Hepatocyte (in vitro differentiated cells): ENCODE data around the gene LAMP1. TPM values are rescaled to one million over a fixed set of nuclear protein-coding genes. Genes with fewer than 3 reads are reported as not detected.

Experiments used
- DNase-seq: peaks from one replicate; pipeline ENCODE4 v3.0.0-alpha.2; 2016; ENCODE audit warnings: low spot score
- H2AFZ ChIP-seq: fragments of 200-600 bp; sonication (generic); 2 replicates; pipeline ENCODE4 v1.6.0; 2016; ENCODE audit warnings: antibody characterized with exemption, mild to moderate bottlenecking
- H3K27ac ChIP-seq: fragments of 200-600 bp; sonication (generic); 2 replicates; pipeline ENCODE4 v1.5.1; 2016; ENCODE audit warnings: mild to moderate bottlenecking
- H3K27me3 ChIP-seq: fragments of 200-600 bp; sonication (generic); 2 replicates; pipeline ENCODE4 v1.6.1; 2016
- H3K36me3 ChIP-seq: fragments of 200-600 bp; sonication (generic); replicated peaks from 2 replicates; pipeline ENCODE4 v1.5.1; 2016; ENCODE audit warnings: low read depth; ENCODE audit not compliant: insufficient read depth
- H3K4me1 ChIP-seq: fragments of 200-600 bp; sonication (generic); 2 replicates; pipeline ENCODE4 v1.5.1; 2016; ENCODE audit warnings: mild to moderate bottlenecking, moderate library complexity; ENCODE audit not compliant: insufficient read depth
- H3K4me2 ChIP-seq: fragments of 200-600 bp; sonication (generic); 2 replicates; pipeline ENCODE4 v1.6.0; 2016
- H3K4me3 ChIP-seq: fragments of 200-600 bp; sonication (generic); 2 replicates; pipeline ENCODE4 v1.5.1; 2016; ENCODE audit warnings: mild to moderate bottlenecking
- H3K79me2 ChIP-seq: fragments of 200-600 bp; sonication (generic); 2 replicates; pipeline ENCODE4 v1.6.0; 2017; ENCODE audit warnings: mild to moderate bottlenecking
- H3K9me2 ChIP-seq: fragments of 200-600 bp; sonication (generic); replicated peaks from 2 replicates; pipeline ENCODE4 v1.6.0; 2017; ENCODE audit warnings: mild to moderate bottlenecking; ENCODE audit not compliant: insufficient read depth
- H3K9me3 ChIP-seq: fragments of 200-600 bp; sonication (generic); 2 replicates; pipeline ENCODE4 v1.5.1; 2016; ENCODE audit warnings: low read depth, mild to moderate bottlenecking
- H4K20me1 ChIP-seq: fragments of 200-600 bp; sonication (generic); 2 replicates; pipeline ENCODE4 v1.6.0; 2016; ENCODE audit warnings: mild to moderate bottlenecking; ENCODE audit not compliant: insufficient read depth, poor library complexity, severe bottlenecking
- CTCF ChIP-seq: fragments of 200-600 bp; sonication (generic); IDR thresholded peaks from 2 replicates; pipeline ENCODE4 v1.5.1; 2016; ENCODE audit warnings: antibody characterized with exemption, mild to moderate bottlenecking; ENCODE audit not compliant: poor library complexity
- EZH2 ChIP-seq: fragments of 200-600 bp; sonication (generic); IDR thresholded peaks from 2 replicates; pipeline ENCODE4 v1.6.1; 2016; ENCODE audit warnings: antibody characterized with exemption, mild to moderate bottlenecking, borderline replicate concordance
- EZH2phosphoT487 ChIP-seq: fragments of 200-600 bp; sonication (generic); IDR thresholded peaks from one replicate; pipeline ENCODE4 v1.6.1; 2018; ENCODE audit warnings: antibody characterized with exemption, mild to moderate bottlenecking, low read depth, moderate library complexity; ENCODE audit not compliant: unreplicated experiment, severe bottlenecking
- WGBS: methylation state at CpG from one replicate; pipeline ENCODE4 v1.1.6; 2016; ENCODE audit warnings: low lambda C conversion rate; ENCODE audit errors: missing lambda C conversion rate; 5-methylcytosine and 5-hydroxymethylcytosine counted together
- polyA plus RNA-seq: library from polyadenylated mRNA; unstranded; fragments of >200 nt; fragmentation: Nextera tagmentation; extraction: Ambion mirVana; gene quantifications from 2 replicates; pipeline ENCODE4 v1.2.1, GENCODE V29; 2016
- total RNA-seq: library from RNA; depleted of rRNA; stranded (reverse); fragments of >200 nt; gene quantifications from 2 replicates; pipeline ENCODE4 v1.2.3, GENCODE V29; 2014

LAMP1 gene
- total and polyA plus RNA-seq, 2 experiments from 2014 or later, result 190 to 233 TPM

GRCh38 chr13:113337556-113337955 is 40.5 kb downstream of the LAMP1 start:
- Histone ChIP-seq H4K20me1 (no peaks in the 10 kb centered on the region), H3K4me1 (no peaks in the 10 kb centered on the region), H3K36me3 (no peaks in the 10 kb centered on the region), H3K9me3 (no peaks in the 10 kb centered on the region), H3K9me2 (no peaks in the 10 kb centered on the region), H3K27me3 (no peaks in the 10 kb centered on the region), H3K4me3 (no peak overlapping the region), H2AFZ (no peak overlapping the region), H3K79me2 (no peaks in the 10 kb centered on the region), H3K4me2 (no peak overlapping the region), H3K27ac (no peak overlapping the region)
- DNase-seq, result no peak
- TF ChIP-seq CTCF (no peak), EZH2 (no peak), EZH2phosphoT487 (no peak)
- whole genome bisulfite sequencing, result 75% methylated on average over 17 of the region's 17 CpGs

- WGBS, result 97% methylated on average over 20 of the region's 20 CpGs
- H3K27me3 ChIP-seq, result no peaks in the 10 kb centered on the region
- H3K36me3 ChIP-seq, result no peaks in the 10 kb centered on the region
- no peaks in the 10 kb centered on the region for H3K9me2 ChIP-seq
- no peaks in the 10 kb centered on the region for H4K20me1 ChIP-seq
- H3K27ac ChIP-seq, result no peak overlapping the region
- no peak for DNase-seq
- H3K4me2 ChIP-seq, result no peak overlapping the region
- H3K4me1 ChIP-seq, result no peaks in the 10 kb centered on the region
- H3K4me3 ChIP-seq, result no peak overlapping the region
- TF ChIP-seq EZH2 (no peak), EZH2phosphoT487 (no peak), CTCF (no peak)
- no peaks in the 10 kb centered on the region for H3K79me2 ChIP-seq
- no peak overlapping the region for H2AFZ ChIP-seq
- H3K9me3 ChIP-seq, result no peaks in the 10 kb centered on the region
Measured at GRCh38 chr13:113337976-113338375, 40.9 kb downstream of the LAMP1 start.

- no peaks in the 10 kb centered on the region for H3K27me3 ChIP-seq
- H3K9me2 ChIP-seq, result no peaks in the 10 kb centered on the region
- H4K20me1 ChIP-seq, result no peaks in the 10 kb centered on the region
- H3K27ac ChIP-seq, result no peak overlapping the region
- TF ChIP-seq EZH2, result no peak
- no peak for TF ChIP-seq CTCF
- no peak for TF ChIP-seq EZH2phosphoT487
- no peak overlapping the region for H3K4me2 ChIP-seq
- no peak overlapping the region for H3K4me3 ChIP-seq
- H3K79me2 ChIP-seq, result no peaks in the 10 kb centered on the region
- H3K36me3 ChIP-seq, result no peaks in the 10 kb centered on the region
- H2AFZ ChIP-seq, result no peak overlapping the region
- 95% methylated on average over 15 of the region's 15 CpGs for WGBS
- DNase-seq, result no peak
- no peaks in the 10 kb centered on the region for H3K4me1 ChIP-seq
- no peaks in the 10 kb centered on the region for H3K9me3 ChIP-seq
Measured at GRCh38 chr13:113338451-113338850, 41.4 kb downstream of the LAMP1 start.
